ENCODE measurements around the gene MARCHF11. TPM values are rescaled to one million over a fixed set of nuclear protein-coding genes. Genes with fewer than 3 reads are reported as not detected.

MARCHF11 gene
- total RNA-seq, 4 donors from 2014 or later, result not detected

GRCh38 chr5:16115140-16115539 is 64.5 kb downstream of the MARCHF11 start:
- DNase-seq (ENCODE audit: low spot score in 2 of 2), result no peak
- no peaks in the 10 kb centered on the region for H3K4me1 ChIP-seq
- WGBS, 2 donors, result 85 to 89% methylated on average over 8 of the region's 8 CpGs
- no peaks in the 10 kb centered on the region for H3K36me3 ChIP-seq
- no peak for TF ChIP-seq POLR2A (IDR thresholded peaks at IDR 0.05)
- no peak for TF ChIP-seq EP300 (IDR thresholded peaks at IDR 0.05)
- no peak for TF ChIP-seq CTCF (IDR thresholded peaks at IDR 0.05)
- no peak overlapping the region for H3K4me3 ChIP-seq
- H3K27ac ChIP-seq, result no peak overlapping the region
- H3K27me3 ChIP-seq, result no peaks in the 10 kb centered on the region
- H3K9me3 ChIP-seq, result peaks cover 0 to 8% (median 0%) of the 10 kb centered on the region in 4 donors

- no peaks in the 10 kb centered on the region for H3K27me3 ChIP-seq
- H3K9me3 ChIP-seq, result peaks cover 0 to 30% (median 0%) of the 10 kb centered on the region in 4 donors
- WGBS, 2 donors, result 44 to 46% methylated on average over 3 of the region's 3 CpGs
- H3K36me3 ChIP-seq, result no peaks in the 10 kb centered on the region
- no peak overlapping the region for H3K27ac ChIP-seq
- no peaks in the 10 kb centered on the region for H3K4me1 ChIP-seq
- no peak overlapping the region for H3K4me3 ChIP-seq
- TF ChIP-seq POLR2A (IDR thresholded peaks at IDR 0.05) (no peak), CTCF (IDR thresholded peaks at IDR 0.05) (no peak), EP300 (IDR thresholded peaks at IDR 0.05) (no peak)
- DNase-seq (ENCODE audit: low spot score in 2 of 2), result no peak
Measured at GRCh38 chr5:16108418-16108817, 71.2 kb downstream of the MARCHF11 start.

- H3K4me3 ChIP-seq, result no peak overlapping the region
- no peak for DNase-seq (ENCODE audit: low spot score in 2 of 2)
- no peaks in the 10 kb centered on the region for H3K36me3 ChIP-seq
- H3K9me3 ChIP-seq, result peaks cover 0 to 38% (median 3%) of the 10 kb centered on the region in 4 donors
- no peaks in the 10 kb centered on the region for H3K27me3 ChIP-seq
- no peaks in the 10 kb centered on the region for H3K4me1 ChIP-seq
- 48 to 59% methylated on average over 2 of the region's 2 CpGs for WGBS, 2 donors
- TF ChIP-seq POLR2A (IDR thresholded peaks at IDR 0.05) (no peak), EP300 (IDR thresholded peaks at IDR 0.05) (no peak), CTCF (IDR thresholded peaks at IDR 0.05) (no peak)
- H3K27ac ChIP-seq, result no peak overlapping the region
Measured at GRCh38 chr5:16104961-16105360, 74.6 kb downstream of the MARCHF11 start.

- H3K9me3 ChIP-seq, result no peaks in the 10 kb centered on the region
- H3K27ac ChIP-seq, result no peak overlapping the region
- TF ChIP-seq POLR2A (IDR thresholded peaks at IDR 0.05) (no peak), EP300 (IDR thresholded peaks at IDR 0.05) (no peak), CTCF (IDR thresholded peaks at IDR 0.05) (no peak)
- DNase-seq (ENCODE audit: low spot score in 2 of 2), result no peak
- no peaks in the 10 kb centered on the region for H3K27me3 ChIP-seq
- no peaks in the 10 kb centered on the region for H3K4me1 ChIP-seq
- H3K4me3 ChIP-seq, result no peak overlapping the region
- WGBS, 2 donors, result 50 to 55% methylated on average over 5 of the region's 5 CpGs
- H3K36me3 ChIP-seq, result no peaks in the 10 kb centered on the region
Measured at GRCh38 chr5:16095612-16096011, 84.0 kb downstream of the MARCHF11 start.

GRCh38 chr5:16090270-16090669 is 89.3 kb downstream of the MARCHF11 start:
- Histone ChIP-seq H3K4me1 (no peaks in the 10 kb centered on the region), H3K9me3 (no peaks in the 10 kb centered on the region), H3K27me3 (no peaks in the 10 kb centered on the region), H3K4me3 (no peak overlapping the region), H3K27ac (no peak overlapping the region), H3K36me3 (no peaks in the 10 kb centered on the region)
- TF ChIP-seq POLR2A (IDR thresholded peaks at IDR 0.05) (no peak), EP300 (IDR thresholded peaks at IDR 0.05) (no peak)
- DNase-seq (ENCODE audit: low spot score in 2 of 2), result no peak
- 90 to 92% methylated on average over 6 of the region's 6 CpGs for WGBS, 2 donors

- TF ChIP-seq POLR2A (IDR thresholded peaks at IDR 0.05), result no peak
- no peak for TF ChIP-seq CTCF (IDR thresholded peaks at IDR 0.05)
- no peak for TF ChIP-seq EP300 (IDR thresholded peaks at IDR 0.05)
- 92 to 93% methylated on average over 4 of the region's 4 CpGs for WGBS, 2 donors
- Histone ChIP-seq H3K27ac (no peak overlapping the region), H3K27me3 (no peaks in the 10 kb centered on the region), H3K4me3 (no peak overlapping the region), H3K9me3 (no peaks in the 10 kb centered on the region), H3K4me1 (no peaks in the 10 kb centered on the region), H3K36me3 (no peaks in the 10 kb centered on the region)
- no peak for DNase-seq (ENCODE audit: low spot score in 2 of 2)
Measured at GRCh38 chr5:16082982-16083381, 96.6 kb downstream of the MARCHF11 start.
